Measurements from ENCODE around the gene ARID5B. TPM values are rescaled to one million over a fixed set of nuclear protein-coding genes. Genes with fewer than 3 reads are reported as not detected.

The ARID5B gene
- total RNA-seq, 1 experiment from 2014 or later: 2.3 TPM

DNA sequence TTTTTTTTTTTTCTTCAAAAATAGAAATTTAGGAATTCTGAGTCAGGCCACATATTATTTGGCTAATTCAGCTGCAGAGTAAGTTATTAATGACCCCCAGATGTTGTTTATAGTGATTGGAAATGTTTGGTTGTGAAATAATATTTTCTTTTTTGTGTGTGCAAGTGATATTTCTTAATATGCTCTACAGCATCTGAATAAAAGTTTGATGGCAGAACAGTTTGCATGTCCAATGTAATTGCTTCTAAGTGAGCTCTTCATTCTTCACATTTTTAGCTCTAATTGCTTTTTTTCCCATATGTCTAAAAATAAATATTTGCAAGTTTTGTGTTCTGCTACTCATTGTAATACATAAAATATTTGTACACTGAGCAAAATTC lies 116.0 kb downstream of the ARID5B start (continued):
- TF ChIP-seq GRHL2 (CRISPR knock-in tag; IDR thresholded peaks at IDR 0.05; ENCODE audit: insufficient replicate concordance, severe bottlenecking): no peak

DNA sequence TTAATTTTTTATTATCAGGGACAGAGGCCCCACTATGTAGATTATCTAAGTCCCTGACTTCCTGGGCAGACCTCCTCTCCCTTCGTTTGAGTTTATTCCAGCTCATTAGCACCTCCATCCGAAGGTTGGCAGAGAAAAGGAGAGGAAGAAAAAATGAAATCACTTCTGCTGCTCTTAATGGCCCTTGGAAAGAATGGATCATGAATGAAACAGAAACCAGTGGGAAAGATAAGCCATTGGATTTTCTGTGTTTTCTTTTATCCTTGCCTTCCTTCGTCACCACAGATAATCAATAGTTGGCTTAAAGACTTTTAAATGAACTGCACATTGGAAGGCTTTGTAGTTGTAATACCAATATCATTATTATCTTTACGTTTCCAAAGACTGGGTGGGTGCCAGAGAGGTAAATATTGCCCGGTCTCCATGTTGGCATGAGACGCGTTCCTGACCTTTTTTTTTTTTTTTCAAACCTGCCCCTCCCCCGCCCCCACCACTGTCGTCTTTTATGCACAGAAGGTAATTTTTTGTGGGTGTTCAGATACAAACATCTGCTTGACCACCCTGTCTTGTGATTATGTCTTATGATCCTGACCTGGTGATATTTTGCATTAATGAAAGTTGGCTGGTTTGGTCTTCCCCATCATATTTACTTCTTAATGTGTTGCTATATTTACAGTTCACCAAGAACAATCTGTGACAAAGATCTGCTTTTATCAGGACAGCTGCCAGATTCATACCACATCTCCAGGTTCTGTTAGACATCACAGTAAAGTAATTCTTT lies 116.8 kb downstream of the ARID5B start:
- no peaks in the 10 kb centered on the region for H3K36me3 Mint-ChIP-seq
- no peaks in the 10 kb centered on the region for H3K9me3 Mint-ChIP-seq
- H3K27me3 Mint-ChIP-seq (ENCODE audit: low read depth): peaks cover 19% of the 10 kb centered on the region
- no peak overlapping the region for H3K27ac Mint-ChIP-seq
- DNase-seq (ENCODE audit: low spot score) (no peak), ATAC-seq (no peak)
- no peak overlapping the region for H3K4me3 Mint-ChIP-seq
- ChIA-PET CTCF (interaction anchor here (1.2 to 3.2 kb wide), 3 partner anchors 20 to 121 kb away, joined by 3 to 11 read pairs (median 4); no protein-coding TSS in a partner anchor), POLR2A (no interaction called here)
- no peak for TF ChIP-seq CBFB (CRISPR knock-in tag; IDR thresholded peaks at IDR 0.05; ENCODE audit: low read depth)
- no peak for TF ChIP-seq FOXJ3 (CRISPR knock-in tag; IDR thresholded peaks at IDR 0.05; ENCODE audit: borderline replicate concordance)
- TF ChIP-seq CREB1 (CRISPR knock-in tag; IDR thresholded peaks at IDR 0.05): no peak
- TF ChIP-seq, protein P1, sequence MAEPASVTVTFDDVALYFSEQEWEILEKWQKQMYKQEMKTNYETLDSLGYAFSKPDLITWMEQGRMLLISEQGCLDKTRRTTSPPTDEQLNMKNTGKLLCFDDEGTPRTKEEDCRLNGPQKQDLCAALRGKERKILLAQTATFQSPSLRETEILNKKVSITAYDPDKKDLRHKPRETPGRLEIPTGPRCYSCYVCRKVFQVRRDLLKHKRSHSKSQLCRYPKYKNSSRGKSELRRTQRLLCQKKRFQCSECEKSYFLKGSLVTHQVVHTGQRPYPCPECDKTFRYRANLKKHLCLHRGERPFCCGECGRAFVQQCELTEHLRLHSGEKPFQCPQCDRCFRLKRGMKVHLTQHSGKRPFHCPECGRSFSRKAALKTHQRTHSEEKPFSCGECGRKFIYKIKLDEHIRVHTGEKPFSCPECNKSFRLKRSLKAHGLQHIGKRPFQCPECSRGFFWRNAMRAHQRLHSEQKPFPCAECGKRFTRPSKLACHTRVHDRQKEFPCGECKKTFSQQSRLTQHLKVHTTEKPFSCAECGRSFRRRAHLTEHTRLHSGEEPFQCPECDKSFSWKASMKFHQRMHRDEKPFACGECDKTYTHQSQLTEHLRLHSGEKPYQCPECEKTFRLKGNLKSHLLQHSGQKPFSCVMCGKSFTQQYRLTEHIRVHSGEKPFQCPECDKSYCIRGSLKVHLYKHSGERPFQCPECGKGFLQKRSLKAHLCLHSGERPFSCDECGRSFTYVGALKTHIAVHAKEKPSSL (CRISPR knock-in tag; conservative IDR thresholded peaks at IDR 0.05): no peak
- TF ChIP-seq CREM (CRISPR knock-in tag; IDR thresholded peaks at IDR 0.05): no peak
- no peak for TF ChIP-seq SOX15 (CRISPR knock-in tag; IDR thresholded peaks at IDR 0.05)
- TF ChIP-seq NFATC4 (CRISPR knock-in tag; IDR thresholded peaks at IDR 0.05): no peak
- no peak for TF ChIP-seq OVOL2 (CRISPR knock-in tag; IDR thresholded peaks at IDR 0.05; ENCODE audit: borderline replicate concordance)
- TF ChIP-seq, protein P2, sequence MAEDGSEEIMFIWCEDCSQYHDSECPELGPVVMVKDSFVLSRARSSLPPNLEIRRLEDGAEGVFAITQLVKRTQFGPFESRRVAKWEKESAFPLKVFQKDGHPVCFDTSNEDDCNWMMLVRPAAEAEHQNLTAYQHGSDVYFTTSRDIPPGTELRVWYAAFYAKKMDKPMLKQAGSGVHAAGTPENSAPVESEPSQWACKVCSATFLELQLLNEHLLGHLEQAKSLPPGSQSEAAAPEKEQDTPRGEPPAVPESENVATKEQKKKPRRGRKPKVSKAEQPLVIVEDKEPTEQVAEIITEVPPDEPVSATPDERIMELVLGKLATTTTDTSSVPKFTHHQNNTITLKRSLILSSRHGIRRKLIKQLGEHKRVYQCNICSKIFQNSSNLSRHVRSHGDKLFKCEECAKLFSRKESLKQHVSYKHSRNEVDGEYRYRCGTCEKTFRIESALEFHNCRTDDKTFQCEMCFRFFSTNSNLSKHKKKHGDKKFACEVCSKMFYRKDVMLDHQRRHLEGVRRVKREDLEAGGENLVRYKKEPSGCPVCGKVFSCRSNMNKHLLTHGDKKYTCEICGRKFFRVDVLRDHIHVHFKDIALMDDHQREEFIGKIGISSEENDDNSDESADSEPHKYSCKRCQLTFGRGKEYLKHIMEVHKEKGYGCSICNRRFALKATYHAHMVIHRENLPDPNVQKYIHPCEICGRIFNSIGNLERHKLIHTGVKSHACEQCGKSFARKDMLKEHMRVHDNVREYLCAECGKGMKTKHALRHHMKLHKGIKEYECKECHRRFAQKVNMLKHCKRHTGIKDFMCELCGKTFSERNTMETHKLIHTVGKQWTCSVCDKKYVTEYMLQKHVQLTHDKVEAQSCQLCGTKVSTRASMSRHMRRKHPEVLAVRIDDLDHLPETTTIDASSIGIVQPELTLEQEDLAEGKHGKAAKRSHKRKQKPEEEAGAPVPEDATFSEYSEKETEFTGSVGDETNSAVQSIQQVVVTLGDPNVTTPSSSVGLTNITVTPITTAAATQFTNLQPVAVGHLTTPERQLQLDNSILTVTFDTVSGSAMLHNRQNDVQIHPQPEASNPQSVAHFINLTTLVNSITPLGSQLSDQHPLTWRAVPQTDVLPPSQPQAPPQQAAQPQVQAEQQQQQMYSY (CRISPR knock-in tag; IDR thresholded peaks at IDR 0.05): no peak
- TF ChIP-seq, protein P3, sequence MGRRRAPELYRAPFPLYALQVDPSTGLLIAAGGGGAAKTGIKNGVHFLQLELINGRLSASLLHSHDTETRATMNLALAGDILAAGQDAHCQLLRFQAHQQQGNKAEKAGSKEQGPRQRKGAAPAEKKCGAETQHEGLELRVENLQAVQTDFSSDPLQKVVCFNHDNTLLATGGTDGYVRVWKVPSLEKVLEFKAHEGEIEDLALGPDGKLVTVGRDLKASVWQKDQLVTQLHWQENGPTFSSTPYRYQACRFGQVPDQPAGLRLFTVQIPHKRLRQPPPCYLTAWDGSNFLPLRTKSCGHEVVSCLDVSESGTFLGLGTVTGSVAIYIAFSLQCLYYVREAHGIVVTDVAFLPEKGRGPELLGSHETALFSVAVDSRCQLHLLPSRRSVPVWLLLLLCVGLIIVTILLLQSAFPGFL (CRISPR knock-in tag; IDR thresholded peaks at IDR 0.05; ENCODE audit: borderline replicate concordance): no peak
- TF ChIP-seq GABPB1 (CRISPR knock-in tag; IDR thresholded peaks at IDR 0.05): no peak
- no peak for TF ChIP-seq HMGA2 (CRISPR knock-in tag; IDR thresholded peaks at IDR 0.05)
- no peak for TF ChIP-seq ZNF219 (CRISPR knock-in tag; IDR thresholded peaks at IDR 0.05; ENCODE audit: borderline replicate concordance)
- TF ChIP-seq GRHL2 (CRISPR knock-in tag; IDR thresholded peaks at IDR 0.05; ENCODE audit: insufficient replicate concordance, severe bottlenecking): no peak
- TF ChIP-seq GTF2I (CRISPR knock-in tag; conservative IDR thresholded peaks at IDR 0.05): no peak
- TF ChIP-seq, protein P4, sequence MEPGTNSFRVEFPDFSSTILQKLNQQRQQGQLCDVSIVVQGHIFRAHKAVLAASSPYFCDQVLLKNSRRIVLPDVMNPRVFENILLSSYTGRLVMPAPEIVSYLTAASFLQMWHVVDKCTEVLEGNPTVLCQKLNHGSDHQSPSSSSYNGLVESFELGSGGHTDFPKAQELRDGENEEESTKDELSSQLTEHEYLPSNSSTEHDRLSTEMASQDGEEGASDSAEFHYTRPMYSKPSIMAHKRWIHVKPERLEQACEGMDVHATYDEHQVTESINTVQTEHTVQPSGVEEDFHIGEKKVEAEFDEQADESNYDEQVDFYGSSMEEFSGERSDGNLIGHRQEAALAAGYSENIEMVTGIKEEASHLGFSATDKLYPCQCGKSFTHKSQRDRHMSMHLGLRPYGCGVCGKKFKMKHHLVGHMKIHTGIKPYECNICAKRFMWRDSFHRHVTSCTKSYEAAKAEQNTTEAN (CRISPR knock-in tag; IDR thresholded peaks at IDR 0.05): no peak
- TF ChIP-seq ZNF121 (CRISPR knock-in tag; IDR thresholded peaks at IDR 0.05): no peak
- TF ChIP-seq, protein P5, sequence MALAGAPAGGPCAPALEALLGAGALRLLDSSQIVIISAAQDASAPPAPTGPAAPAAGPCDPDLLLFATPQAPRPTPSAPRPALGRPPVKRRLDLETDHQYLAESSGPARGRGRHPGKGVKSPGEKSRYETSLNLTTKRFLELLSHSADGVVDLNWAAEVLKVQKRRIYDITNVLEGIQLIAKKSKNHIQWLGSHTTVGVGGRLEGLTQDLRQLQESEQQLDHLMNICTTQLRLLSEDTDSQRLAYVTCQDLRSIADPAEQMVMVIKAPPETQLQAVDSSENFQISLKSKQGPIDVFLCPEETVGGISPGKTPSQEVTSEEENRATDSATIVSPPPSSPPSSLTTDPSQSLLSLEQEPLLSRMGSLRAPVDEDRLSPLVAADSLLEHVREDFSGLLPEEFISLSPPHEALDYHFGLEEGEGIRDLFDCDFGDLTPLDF (CRISPR knock-in tag; IDR thresholded peaks at IDR 0.05): no peak
- TF ChIP-seq EMX1 (CRISPR knock-in tag; IDR thresholded peaks at IDR 0.05): no peak
- peaks cover 39% of the 10 kb centered on the region for H3K4me1 Mint-ChIP-seq

Measured in WTC11 (cell line).